Neutrophil (primary cell): Measurements from ENCODE around the gene USHBP1.
A peak's percentile ranks its signal among the peaks of the same experiment; 100 is the strongest.

ENCODE experiments used
- H3K27ac ChIP-seq: fragments of 200-600 bp; sonication (generic); 2 replicates; pipeline ENCODE4 v1.5.1; 2016; ENCODE audit warnings: mild to moderate bottlenecking, moderate library complexity
- H3K27me3 ChIP-seq: fragments of 200-600 bp; sonication (generic); 2 replicates; pipeline ENCODE4 v1.6.0; 2016; ENCODE audit warnings: mild to moderate bottlenecking
- H3K36me3 ChIP-seq: fragments of 200-600 bp; sonication (generic); 2 replicates; pipeline ENCODE4 v1.5.1; 2017
- H3K4me1 ChIP-seq, 2 experiments: fragments of 200-600 bp in 1 of 2; sonication (generic) in 1 of 2; 1 replicate in 1 of 2; 2 replicates in 1 of 2; pipeline versions ENCODE4 v1.5.1 to v1.6.1; 2013 to 2016; ENCODE audit warnings: low read depth in 1 of 2, low read length in 1 of 2, mild to moderate bottlenecking in 1 of 2, moderate library complexity in 1 of 2; ENCODE audit not compliant: control insufficient read depth in 1 of 2, insufficient read depth in 1 of 2
- H3K4me3 ChIP-seq, 2 experiments: fragments of 200-600 bp in 1 of 2; sonication (generic) in 1 of 2; 1 replicate in 1 of 2; 2 replicates in 1 of 2; pipeline ENCODE4 v1.5.1; 2013 to 2016; ENCODE audit warnings: low read depth in 1 of 2, low read length in 1 of 2, mild to moderate bottlenecking in 1 of 2, moderate library complexity in 1 of 2
- H3K9me3 ChIP-seq: fragments of 200-600 bp; sonication (generic); 2 replicates; pipeline ENCODE4 v1.5.1; 2016
- CTCF ChIP-seq: fragments of 200-600 bp; sonication (generic); IDR thresholded peaks from 2 replicates; pipeline ENCODE4 v1.5.1; 2016; ENCODE audit warnings: antibody characterized with exemption

The USHBP1 gene

DNA sequence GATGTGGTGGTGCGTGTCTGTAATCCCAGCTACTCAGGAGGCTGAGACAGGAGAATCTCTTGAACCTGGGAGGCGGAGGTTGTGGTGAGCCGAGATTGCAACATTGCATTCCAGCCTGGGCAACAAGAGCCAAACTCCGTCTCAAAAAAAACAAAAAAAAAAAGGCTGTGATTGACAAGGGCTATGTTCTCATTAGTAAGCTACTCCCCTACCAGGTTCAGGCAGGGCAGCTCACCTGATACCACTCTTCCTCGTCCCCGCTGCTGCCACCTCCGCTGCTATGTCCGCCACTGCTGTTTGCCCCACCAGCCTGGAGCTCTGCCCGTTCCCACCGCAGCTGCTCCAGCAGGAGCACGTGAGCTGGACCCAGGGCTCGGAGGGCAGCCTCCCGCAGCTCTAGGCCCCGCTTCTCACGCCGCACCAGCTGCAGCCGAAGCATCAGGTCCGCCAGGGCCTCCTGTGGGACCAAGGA lies 9.4 kb downstream of the USHBP1 start:
- TF ChIP-seq CTCF = no peak
- no peak overlapping the region for H3K27ac ChIP-seq
- no peaks in the 10 kb centered on the region for H3K9me3 ChIP-seq
- no peaks in the 10 kb centered on the region for H3K4me1 ChIP-seq
- no peak overlapping the region for H3K4me3 ChIP-seq
- H3K36me3 ChIP-seq = no peaks in the 10 kb centered on the region
- H3K27me3 ChIP-seq = no peaks in the 10 kb centered on the region

GRCh38 chr19:17254636-17255035 lies 9.9 kb downstream of the USHBP1 start:
- H3K27me3 ChIP-seq = no peaks in the 10 kb centered on the region
- no peaks in the 10 kb centered on the region for H3K36me3 ChIP-seq
- H3K4me3 ChIP-seq = no peak overlapping the region
- no peak for TF ChIP-seq CTCF
- H3K27ac ChIP-seq = no peak overlapping the region
- no peaks in the 10 kb centered on the region for H3K4me1 ChIP-seq
- no peaks in the 10 kb centered on the region for H3K9me3 ChIP-seq

- Histone ChIP-seq H3K36me3 (no peaks in the 10 kb centered on the region), H3K4me3 (no peak overlapping the region), H3K9me3 (no peaks in the 10 kb centered on the region), H3K27me3 (peaks cover 28% of the 10 kb centered on the region), H3K4me1 (peaks cover 8 to 9% of the 10 kb centered on the region in 2 experiments), H3K27ac (no peak overlapping the region)
- TF ChIP-seq CTCF = no peak
Measured at GRCh38 chr19:17249887-17250548, 14.5 kb downstream of the USHBP1 start.

- Histone ChIP-seq H3K4me3 (no peak overlapping the region), H3K9me3 (no peaks in the 10 kb centered on the region), H3K27me3 (peaks cover 46% of the 10 kb centered on the region), H3K4me1 (peaks cover 13% of the 10 kb centered on the region in 2 experiments), H3K36me3 (no peaks in the 10 kb centered on the region), H3K27ac (no peak overlapping the region)
- TF ChIP-seq CTCF = no peak
Measured at GRCh38 chr19:17248011-17248776, 16.4 kb downstream of the USHBP1 start.

- Histone ChIP-seq H3K4me1 (peaks cover 13% of the 10 kb centered on the region in 2 experiments), H3K4me3 (peak overlapping the region; percentile 63 to 75), H3K27me3 (peaks cover 48% of the 10 kb centered on the region), H3K9me3 (no peaks in the 10 kb centered on the region), H3K27ac (peak overlapping the region; percentile 56), H3K36me3 (no peaks in the 10 kb centered on the region)
- TF ChIP-seq CTCF = no peak
Measured at GRCh38 chr19:17246681-17247425, 17.7 kb downstream of the USHBP1 start.
